IMR-90 (cell line): Measurements from ENCODE around the gene LAMA5. TPM values are rescaled to one million over a fixed set of nuclear protein-coding genes. Genes with fewer than 3 reads are reported as not detected.

Source experiments
- ATAC-seq: fragments of 200-7000 bp; cut with Tn5 transposase; 2 replicates; pipeline ENCODE4 v1.9.1; 2020; ENCODE audit warnings: low read depth, mild to moderate bottlenecking, moderate library complexity
- BruUV-seq: library from RNA; stranded (reverse); fragments of 400-500 nt; replicated peaks from 2 replicates; lab custom pipeline; 2021; lab: Mats Ljungman, UMichigan
- CTCF ChIA-PET: fragments of 300-600 bp; formaldehyde crosslinking; extraction: SDS; loops from one replicate; lab custom pipeline; 2021; ENCODE audit warnings: antibody characterized with exemption; lab: Yijun Ruan, JAX
- POLR2A ChIA-PET: fragments of 300-600 bp; sonication (Branson Sonifier 250); formaldehyde crosslinking; loops from one replicate; lab custom pipeline; 2022; ENCODE audit warnings: antibody characterized with exemption; ENCODE audit not compliant: unreplicated experiment; lab: Charles Lee
- DNase-seq: peaks from one replicate; pipeline ENCODE4 v3.0.0; 2013
- H2AFZ ChIP-seq: replicated peaks from 2 replicates; pipeline ENCODE3; 2013; ENCODE audit warnings: low read length, mild to moderate bottlenecking; ENCODE audit not compliant: poor library complexity
- H2AK5ac ChIP-seq: 2 replicates; pipeline ENCODE4 v1.6.1; 2013; ENCODE audit warnings: low read depth, low read length, inconsistent platforms
- H2AK9ac ChIP-seq: replicated peaks from 2 replicates; pipeline ENCODE3; 2013; ENCODE audit warnings: mild to moderate bottlenecking, low read depth, low read length, moderate library complexity; ENCODE audit not compliant: poor library complexity
- H2BK120ac ChIP-seq: 2 replicates; pipeline ENCODE4 v1.6.1; 2013; ENCODE audit warnings: low read depth, low read length, inconsistent platforms
- H2BK15ac ChIP-seq: 3 replicates; pipeline ENCODE4 v1.6.1; 2013; ENCODE audit warnings: low read depth, low read length, inconsistent platforms
- H2BK20ac ChIP-seq: 2 replicates; pipeline ENCODE4 v1.6.1; 2013; ENCODE audit warnings: low read depth, mild to moderate bottlenecking, inconsistent platforms, low read length, moderate library complexity
- H2BK5ac ChIP-seq: 2 replicates; pipeline ENCODE4 v1.6.1; 2013; ENCODE audit warnings: mild to moderate bottlenecking, low read depth, low read length, inconsistent platforms; ENCODE audit not compliant: poor library complexity, severe bottlenecking
- H3K14ac ChIP-seq: replicated peaks from 2 replicates; pipeline ENCODE4 v1.6.1; 2013; ENCODE audit warnings: low read depth, low read length, inconsistent platforms
- H3K18ac ChIP-seq: 2 replicates; pipeline ENCODE4 v1.6.1; 2013; ENCODE audit warnings: low read depth, low read length, control low read depth
- H3K23ac ChIP-seq: 2 replicates; pipeline ENCODE4 v1.6.1; 2013; ENCODE audit warnings: low read depth, low read length, inconsistent platforms
- H3K27ac ChIP-seq: 2 replicates; pipeline ENCODE4 v1.5.1; 2013; ENCODE audit warnings: mild to moderate bottlenecking, control low read depth, low read length; ENCODE audit not compliant: insufficient read depth
- H3K27me3 ChIP-seq: 2 replicates; pipeline ENCODE4 v1.6.1; 2013; ENCODE audit warnings: low read length; ENCODE audit not compliant: control insufficient read depth, insufficient read depth
- H3K36me3 ChIP-seq: 2 replicates; pipeline ENCODE4 v1.6.1; 2013; ENCODE audit warnings: low read length, mixed read lengths; ENCODE audit not compliant: control insufficient read depth, insufficient read depth
- H3K4ac ChIP-seq: 2 replicates; pipeline ENCODE4 v1.6.1; 2013; ENCODE audit warnings: low read depth, low read length, inconsistent platforms
- H3K4me1 ChIP-seq: 2 replicates; pipeline ENCODE4 v1.6.1; 2013; ENCODE audit warnings: low read length, mixed read lengths; ENCODE audit not compliant: control insufficient read depth, insufficient read depth
- H3K4me2 ChIP-seq: 2 replicates; pipeline ENCODE4 v1.6.1; 2013; ENCODE audit warnings: low read depth, mild to moderate bottlenecking, control low read depth, low read length, moderate library complexity
- H3K4me3 ChIP-seq: 2 replicates; pipeline ENCODE4 v1.5.1; 2013; ENCODE audit warnings: low read depth, mild to moderate bottlenecking, control low read depth, low read length, moderate library complexity; ENCODE audit not compliant: insufficient read depth
- H3K56ac ChIP-seq: 2 replicates; pipeline ENCODE4 v1.6.1; 2013; ENCODE audit warnings: low read length, inconsistent platforms; ENCODE audit not compliant: insufficient read depth; ENCODE audit errors: extremely low read depth
- H3K79me1 ChIP-seq, 2 experiments: 2 replicates each; pipeline ENCODE4 v1.6.1; 2013; ENCODE audit warnings: low read length in 2 of 2, inconsistent platforms in 1 of 2, low read depth in 1 of 2
- H3K9ac ChIP-seq: 2 replicates; pipeline ENCODE4 v1.6.1; 2013; ENCODE audit warnings: low read depth, low read length, control low read depth
- H3K9me1 ChIP-seq: 2 replicates; pipeline ENCODE4 v1.6.1; 2013; ENCODE audit warnings: low read length, inconsistent platforms; ENCODE audit not compliant: insufficient read depth
- H3K9me3 ChIP-seq: 2 replicates; pipeline ENCODE4 v1.6.1; 2013; ENCODE audit warnings: low read length; ENCODE audit not compliant: control insufficient read depth, insufficient read depth
- H4K20me1 ChIP-seq: 2 replicates; pipeline ENCODE4 v1.6.1; 2013; ENCODE audit warnings: low read length, inconsistent platforms; ENCODE audit not compliant: insufficient read depth
- H4K5ac ChIP-seq: 2 replicates; pipeline ENCODE4 v1.6.1; 2013; ENCODE audit warnings: mild to moderate bottlenecking, low read depth, low read length, control low read depth
- H4K8ac ChIP-seq, 2 experiments: 2 replicates each; pipeline ENCODE4 v1.6.1; 2013; ENCODE audit warnings: low read depth in 2 of 2, low read length in 2 of 2, control low read depth in 1 of 2, inconsistent platforms in 1 of 2
- H4K91ac ChIP-seq: 2 replicates; pipeline ENCODE4 v1.6.1; 2013; ENCODE audit warnings: low read depth, low read length, inconsistent platforms; ENCODE audit not compliant: insufficient read depth
- MXI1 ChIP-seq: IDR thresholded peaks from 2 replicates; pipeline ENCODE4 v1.6.1; 2012; ENCODE audit warnings: low read depth, mild to moderate bottlenecking, low read length, moderate library complexity, borderline replicate concordance
- SMC3 ChIP-seq: fragments of 150-350 bp; IDR thresholded peaks from 2 replicates; pipeline ENCODE4 v1.6.1; 2016; ENCODE audit warnings: low read depth, mild to moderate bottlenecking, antibody characterized with exemption, low read length, moderate library complexity
- WGBS, 2 experiments: methylation state at CpG; one replicate each; pipeline versions ENCODE4 v1.1.5 to v1.1.7; 2013; ENCODE audit warnings: missing lambda C conversion rate in 2 of 2; ENCODE audit not compliant: insufficient read length in 1 of 2; ENCODE audit errors: extremely low coverage in 2 of 2; 5-methylcytosine and 5-hydroxymethylcytosine counted together
- dilution Hi-C: fragments of 300-500 bp; cut with HindIII; formaldehyde crosslinking; loops from one replicate; pipeline ENCODE4 v1.14.3; 2018; ENCODE audit warnings: low sequenced_read_pairs; ENCODE audit not compliant: unreplicated experiment
- in situ Hi-C: fragments of 300-500 bp; cut with MboI; formaldehyde crosslinking; loops from 3 replicates; pipeline ENCODE4 v1.14.3; 2019; ENCODE audit warnings: low sequenced_read_pairs, inconsistent platforms, mixed read lengths
- intact Hi-C: fragments of 100-400 bp; cut with micrococcal nuclease; formaldehyde crosslinking; loops from 2 replicates; pipeline ENCODE4 v1.10.0; 2022
- polyA plus RNA-seq, 3 experiments: library from polyadenylated mRNA; depleted of rRNA; stranded (reverse); fragments of >200 nt; gene quantifications; 2 replicates each; pipeline ENCODE4 v1.2.3, GENCODE V29; 2012; ENCODE audit warnings: low replicate concordance in 1 of 3
- total RNA-seq: library from RNA; depleted of rRNA; stranded (reverse); fragments of >200 nt; gene quantifications from 2 replicates; pipeline ENCODE4 v1.2.3, GENCODE V29; 2012

LAMA5 gene
- total and polyA plus RNA-seq, 2 of the 4 experiments (the other 2 are of a cell fraction): 0.90 to 7.3 TPM

GRCh38 chr20:62303340-62304226, 63.5 kb downstream of the LAMA5 start:
- Histone ChIP-seq H3K9me3 (no peaks in the 10 kb centered on the region), H3K9ac (peak overlapping the region; percentile 89), H3K18ac (no peak overlapping the region), H3K23ac (peak overlapping the region; percentile 77), H3K4me3 (peak overlapping the region; percentile 99), H2BK120ac (no peak overlapping the region), H3K9me1 (0 out of 2 replicates have a peak, but pooled peaks cover 6% of the 10 kb centered on the region), H3K56ac (peak overlapping the region; percentile 32; the same call in 1 of the 2 replicates), H2BK20ac (no peak overlapping the region), H2AK5ac (peak overlapping the region; percentile 62), H3K4me2 (peak overlapping the region; percentile 98), H3K36me3 (peaks cover 45% of the 10 kb centered on the region), H2BK15ac (no peak overlapping the region), H3K4me1 (peaks cover 12% of the 10 kb centered on the region), H4K8ac (peak overlapping the region in 1 of 2 experiments; percentile 15; a peak in 1 of 4 replicates), H4K20me1 (peaks cover 39% of the 10 kb centered on the region), H3K4ac (peak overlapping the region; percentile 64; the same call in 1 of the 2 replicates), H3K14ac (peak overlapping the region; percentile 59), H3K79me1 (peaks cover 0 to 34% of the 10 kb centered on the region in 2 experiments; a peak in 1 of 4 replicates), H2BK5ac (peak overlapping the region; percentile 37), H2AFZ (peak overlapping the region; percentile 83), H4K5ac (no peak overlapping the region), H3K27me3 (no peaks in the 10 kb centered on the region), H4K91ac (no peak overlapping the region), H3K27ac (peak overlapping the region; percentile 78), H2AK9ac (peak overlapping the region; percentile 99)
- ChIA-PET CTCF (interaction anchor here (1.0 to 1.4 kb wide), 2 partner anchors 80 to 82 kb away, joined by 3 to 4 read pairs; no protein-coding TSS in a partner anchor), POLR2A (no interaction called here)
- intact Hi-C loops (loop anchor here (2.0 to 10.0 kb wide), 2 partner anchors 71 to 191 kb away; no protein-coding TSS in a partner anchor), dilution Hi-C loops (no loop called here), in situ Hi-C loops (no loop called here)
- TF ChIP-seq MXI1 (0 out of 2 replicates have a peak, but pooled peaks have one; percentile 29), SMC3 (no peak)
- DNase-seq (no peak), ATAC-seq (peak; percentile 4)
- no TSS peak for BruUV-seq
- 3% methylated on average over 57 of the region's 66 CpGs; no CpG with 5 or more reads in 1 of the 2 experiments for WGBS, 2 experiments
